Transverse colon (tissue), 4 donors: Measurements from ENCODE around the gene NAALADL2. TPM values are rescaled to one million over a fixed set of nuclear protein-coding genes. Genes with fewer than 3 reads are reported as not detected.
A peak's percentile ranks its signal among the peaks of the same experiment; 100 is the strongest.

Source experiments
- DNase-seq: peaks from one replicate; pipeline ENCODE4 v3.0.0-alpha.2; 2019
- H3K27ac ChIP-seq, 4 donors: fragments of 200-600 bp; sonication (generic); 2 replicates each; pipeline ENCODE4 v1.5.1; 2016 to 2018; ENCODE audit warnings: inconsistent platforms in 4 of 4
- H3K27me3 ChIP-seq: fragments of 200-600 bp; sonication (generic); 2 replicates; pipeline ENCODE4 v1.5.1; 2017; ENCODE audit warnings: inconsistent platforms
- H3K36me3 ChIP-seq, 4 donors: fragments of 200-600 bp; sonication (generic); 2 replicates each; pipeline ENCODE4 v1.5.1; 2017 to 2019; ENCODE audit warnings: inconsistent platforms in 4 of 4
- H3K4me1 ChIP-seq, 4 donors: fragments of 200-600 bp; sonication (generic); 2 replicates each; pipeline ENCODE4 v1.5.1; 2017 to 2020; ENCODE audit warnings: inconsistent platforms in 4 of 4
- H3K4me3 ChIP-seq, 4 donors: fragments of 200-600 bp; sonication (generic); 1 replicate in 1 of 4; 2 replicates in 3 of 4; pipeline versions ENCODE4 v1.5.1 to v1.6.1; 2017 to 2019; ENCODE audit warnings: inconsistent platforms in 4 of 4
- H3K9me3 ChIP-seq, 2 donors: fragments of 200-600 bp; sonication (generic); 2 replicates each; pipeline ENCODE4 v1.5.1; 2017 to 2019; ENCODE audit warnings: inconsistent platforms in 2 of 2
- EP300 ChIP-seq: sonication (generic); formaldehyde crosslinking; IDR thresholded peaks from one replicate; pipeline ENCODE4 v1.6.1; 2017; ENCODE audit warnings: antibody characterized with exemption, low read depth
- POLR2A ChIP-seq: fragments of 450-650 bp; IDR thresholded peaks from one replicate; pipeline ENCODE4 v1.6.1; 2016; ENCODE audit warnings: antibody characterized with exemption, mild to moderate bottlenecking, moderate library complexity
- POLR2AphosphoS5 ChIP-seq, 3 donors: sonication (generic); formaldehyde crosslinking; IDR thresholded peaks; one replicate each; pipeline ENCODE4 v1.6.1; 2016; ENCODE audit warnings: antibody characterized with exemption in 3 of 3
- WGBS, 2 donors: methylation state at CpG; one replicate each; pipeline ENCODE4 v1.1.5; 2018; ENCODE audit warnings: low coverage in 1 of 2; 5-methylcytosine and 5-hydroxymethylcytosine counted together
- in situ Hi-C, 4 donors: fragments of 200-750 bp; cut with MboI; loops; one replicate each; pipeline versions ENCODE4 v1.15.0 to v1.15.1; 2017; ENCODE audit warnings: low sequenced_read_pairs in 3 of 4, low pct_ligation_motif_present in 1 of 4, low pct_unique_long_range_greater_than_20kb in 1 of 4
- intact Hi-C: fragments of 100-400 bp; cut with DNase I; formaldehyde crosslinking; loops from one replicate; pipeline ENCODE4 v1.15.1; 2023; ENCODE audit warnings: low total_unique reads
- total RNA-seq, 4 donors: library from RNA; depleted of rRNA; stranded (reverse); fragments of >200 nt; gene quantifications; one replicate each; pipeline ENCODE4 v1.1.0, GENCODE V29; 2016
- TF ChIP-seq, protein P1 (sequence below), 5 experiments: fragments of 200-600 bp in 3 of 5; fragments of 450-650 bp in 2 of 5; sonication (generic) in 3 of 5; IDR thresholded peaks; 1 replicate in 2 of 5; 2 replicates in 3 of 5; pipeline ENCODE4 v1.5.1; 2016 to 2017; ENCODE audit warnings: antibody characterized with exemption in 5 of 5, inconsistent platforms in 3 of 5, mild to moderate bottlenecking in 2 of 5, moderate library complexity in 1 of 5

The NAALADL2 gene
- total RNA-seq, 4 donors from 2014 or later = 10.1 to 22.7 (median 15.1) TPM

DNA sequence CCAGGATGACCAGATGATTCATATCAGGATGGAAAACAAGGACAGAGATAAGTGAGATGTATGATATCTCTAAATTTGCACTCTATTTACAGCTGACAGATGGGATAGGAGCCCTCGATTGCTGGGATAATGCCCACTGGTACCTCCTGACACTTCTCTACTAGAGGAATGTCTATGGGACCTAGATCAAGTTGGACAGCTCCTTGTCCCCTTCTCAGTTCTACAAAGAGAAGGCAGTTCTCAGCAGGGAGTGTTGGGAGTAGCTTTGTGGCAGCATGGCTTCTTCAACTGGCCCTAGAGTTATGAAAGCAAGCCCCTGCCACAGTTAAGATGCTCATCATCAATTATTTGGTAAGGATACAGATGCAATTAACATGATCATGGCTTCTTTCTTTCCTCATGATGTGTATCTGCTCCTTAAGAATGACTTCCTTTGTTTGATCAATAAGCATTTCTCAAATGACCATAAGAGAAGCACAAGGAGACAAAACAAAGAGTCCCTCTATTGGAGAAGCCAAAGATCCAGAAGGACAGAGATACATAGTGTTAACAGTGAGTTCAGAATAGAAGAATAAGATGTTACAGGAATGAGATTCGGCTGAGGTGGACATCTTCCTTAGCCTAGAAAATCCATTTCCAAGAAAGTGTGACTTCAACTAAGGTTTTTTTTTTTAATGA lies 481.3 kb downstream of the NAALADL2 start:
- TF ChIP-seq POLR2A (no peak), POLR2AphosphoS5 (IDR thresholded peaks at IDR 0.05) (no peak), EP300 (no peak)
- TF ChIP-seq, protein P1, sequence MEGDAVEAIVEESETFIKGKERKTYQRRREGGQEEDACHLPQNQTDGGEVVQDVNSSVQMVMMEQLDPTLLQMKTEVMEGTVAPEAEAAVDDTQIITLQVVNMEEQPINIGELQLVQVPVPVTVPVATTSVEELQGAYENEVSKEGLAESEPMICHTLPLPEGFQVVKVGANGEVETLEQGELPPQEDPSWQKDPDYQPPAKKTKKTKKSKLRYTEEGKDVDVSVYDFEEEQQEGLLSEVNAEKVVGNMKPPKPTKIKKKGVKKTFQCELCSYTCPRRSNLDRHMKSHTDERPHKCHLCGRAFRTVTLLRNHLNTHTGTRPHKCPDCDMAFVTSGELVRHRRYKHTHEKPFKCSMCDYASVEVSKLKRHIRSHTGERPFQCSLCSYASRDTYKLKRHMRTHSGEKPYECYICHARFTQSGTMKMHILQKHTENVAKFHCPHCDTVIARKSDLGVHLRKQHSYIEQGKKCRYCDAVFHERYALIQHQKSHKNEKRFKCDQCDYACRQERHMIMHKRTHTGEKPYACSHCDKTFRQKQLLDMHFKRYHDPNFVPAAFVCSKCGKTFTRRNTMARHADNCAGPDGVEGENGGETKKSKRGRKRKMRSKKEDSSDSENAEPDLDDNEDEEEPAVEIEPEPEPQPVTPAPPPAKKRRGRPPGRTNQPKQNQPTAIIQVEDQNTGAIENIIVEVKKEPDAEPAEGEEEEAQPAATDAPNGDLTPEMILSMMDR (IDR thresholded peaks at IDR 0.05) = no peak
- no peak for DNase-seq
- peaks cover 0 to 9% (median 3%) of the 10 kb centered on the region in 4 donors for H3K4me1 ChIP-seq
- 75 to 88% methylated on average over 1 to 2 of the region's 2 CpGs for WGBS, 2 donors
- no peak overlapping the region for H3K27ac ChIP-seq
- no peaks in the 10 kb centered on the region for H3K27me3 ChIP-seq
- no peak overlapping the region for H3K4me3 ChIP-seq
- no peaks in the 10 kb centered on the region for H3K36me3 ChIP-seq
- in situ Hi-C loops = no loop called here
- no peaks in the 10 kb centered on the region for H3K9me3 ChIP-seq
- intact Hi-C loops = no loop called here

DNA sequence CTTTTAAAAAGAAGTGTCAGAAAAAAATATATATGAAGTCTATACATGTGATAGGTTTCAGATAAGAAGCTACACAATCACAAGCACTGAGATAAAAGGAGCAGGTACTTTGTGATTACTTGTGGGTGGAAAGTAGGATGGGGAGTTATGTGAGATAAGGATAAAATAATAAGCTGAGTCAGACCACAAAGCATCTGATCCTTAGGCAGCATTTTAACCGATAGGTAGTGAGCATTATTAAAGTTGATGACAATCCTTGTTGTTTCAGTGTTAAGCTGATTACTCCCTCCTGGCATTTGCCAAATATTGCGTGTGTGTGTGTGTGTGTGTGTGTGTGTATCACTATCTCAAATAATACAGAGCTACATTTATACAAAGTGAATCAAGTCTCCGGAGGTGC lies 483.1 kb downstream of the NAALADL2 start:
- in situ Hi-C loops = no loop called here
- TF ChIP-seq POLR2A (no peak), POLR2AphosphoS5 (IDR thresholded peaks at IDR 0.05) (no peak), EP300 (no peak)
- TF ChIP-seq, protein P1 (IDR thresholded peaks at IDR 0.05) = no peak
- DNase-seq = no peak

DNA sequence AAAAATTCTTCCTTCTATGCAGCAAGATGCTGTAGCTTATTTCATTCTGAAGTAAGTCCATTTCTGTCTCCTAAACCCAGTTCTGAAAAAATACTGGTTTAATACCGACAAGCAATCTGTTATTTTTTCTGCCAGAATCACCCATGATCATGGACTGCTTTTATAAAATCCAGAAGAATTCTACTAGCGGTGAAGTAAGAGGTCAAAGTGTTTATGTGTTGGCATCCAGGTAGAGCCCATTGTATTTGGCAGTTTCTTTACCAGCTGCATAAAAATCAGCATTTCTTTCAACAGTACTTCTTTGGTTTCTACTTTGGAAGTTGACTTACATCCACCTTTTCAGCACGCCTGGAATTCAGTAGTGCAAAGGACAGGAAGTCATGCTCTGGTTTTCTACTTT lies 484.8 kb downstream of the NAALADL2 start:
- DNase-seq = no peak
- intact Hi-C loops = no loop called here
- in situ Hi-C loops = no loop called here
- Histone ChIP-seq H3K9me3 (no peaks in the 10 kb centered on the region), H3K27me3 (no peaks in the 10 kb centered on the region), H3K4me3 (no peak overlapping the region), H3K4me1 (peaks cover 0 to 14% (median 2%) of the 10 kb centered on the region in 4 donors), H3K36me3 (no peaks in the 10 kb centered on the region), H3K27ac (no peak overlapping the region)
- TF ChIP-seq POLR2A (no peak), EP300 (no peak), POLR2AphosphoS5 (IDR thresholded peaks at IDR 0.05) (no peak)
- TF ChIP-seq, protein P1 (IDR thresholded peaks at IDR 0.05) = no peak
- WGBS, 2 donors = 92 to 96% methylated on average over 3 of the region's 3 CpGs

More for the DNA sequence above, 483.1 kb downstream of the NAALADL2 start:
- no peaks in the 10 kb centered on the region for H3K9me3 ChIP-seq
- peaks cover 0 to 17% (median 3%) of the 10 kb centered on the region in 4 donors for H3K4me1 ChIP-seq
- no peaks in the 10 kb centered on the region for H3K36me3 ChIP-seq
- WGBS, 2 donors = 51 to 82% methylated on average over 2 to 3 of the region's 3 CpGs
- H3K4me3 ChIP-seq = no peak overlapping the region
- intact Hi-C loops = no loop called here
- H3K27me3 ChIP-seq = no peaks in the 10 kb centered on the region
- no peak overlapping the region for H3K27ac ChIP-seq

DNA sequence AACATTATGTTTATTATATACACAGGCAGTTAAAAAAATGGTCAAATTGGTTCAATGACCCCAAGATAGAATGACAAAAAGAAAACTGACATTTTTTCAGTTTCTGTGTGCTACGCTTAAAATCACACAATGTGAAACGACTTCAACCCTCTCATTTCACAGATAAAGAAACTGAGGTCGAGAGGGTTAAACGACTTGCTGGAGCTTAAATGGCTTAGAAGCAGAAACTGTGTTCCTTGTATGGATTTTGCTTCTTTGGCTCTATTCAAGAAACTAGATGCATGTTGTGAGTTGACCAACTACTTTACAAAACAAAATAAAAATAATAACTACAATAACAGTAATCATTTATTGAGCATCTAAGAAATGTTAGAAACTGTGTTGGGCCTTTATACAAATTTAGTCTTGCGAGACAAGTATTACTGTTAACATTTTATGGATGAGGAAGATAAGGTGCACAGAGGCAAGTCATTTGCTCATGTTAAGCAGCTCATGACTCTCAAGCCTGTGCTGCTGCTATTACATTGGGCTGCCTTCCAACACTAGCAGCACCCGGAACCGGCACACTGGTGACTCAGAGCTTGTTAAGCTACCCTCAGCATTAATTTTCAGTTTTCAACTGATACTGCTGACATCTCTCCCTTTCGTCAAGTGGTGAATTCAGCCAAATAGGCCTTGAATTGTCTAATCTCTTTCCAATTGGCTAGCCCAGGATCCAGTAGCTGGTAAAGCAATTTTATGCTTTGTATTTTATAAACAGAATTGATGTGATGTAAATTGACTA lies 487.6 kb downstream of the NAALADL2 start:
- in situ Hi-C loops = no loop called here

More for the DNA sequence above, 487.6 kb downstream of the NAALADL2 start:
- intact Hi-C loops = no loop called here
- peak; percentile 50 for DNase-seq
- peaks cover 0 to 8% (median 0%) of the 10 kb centered on the region in 4 donors for H3K4me1 ChIP-seq
- H3K27ac ChIP-seq = no peak overlapping the region
- H3K36me3 ChIP-seq = no peaks in the 10 kb centered on the region
- no peak overlapping the region for H3K4me3 ChIP-seq
- TF ChIP-seq POLR2AphosphoS5 (IDR thresholded peaks at IDR 0.05) = no peak
- TF ChIP-seq EP300 = no peak
- no peak for TF ChIP-seq POLR2A
- TF ChIP-seq, protein P1 (IDR thresholded peaks at IDR 0.05) = no peak
- 41 to 53% methylated on average over 6 to 8 of the region's 8 CpGs for WGBS, 2 donors
- no peaks in the 10 kb centered on the region for H3K27me3 ChIP-seq
- H3K9me3 ChIP-seq = no peaks in the 10 kb centered on the region
